ENCODE measurements around the gene ALDOC. TPM values are rescaled to one million over a fixed set of nuclear protein-coding genes. Genes with fewer than 3 reads are reported as not detected.
A peak's percentile ranks its signal among the peaks of the same experiment; 100 is the strongest.

Gene ALDOC
- total RNA-seq, 1 donor from 2014 or later = 10.3 TPM

GRCh38 chr17:28597606-28598383 lies 21.1 kb upstream of the ALDOC start:
- no peaks in the 10 kb centered on the region for H3K27me3 Mint-ChIP-seq (ENCODE audit: low read depth, unreplicated experiment)
- Histone ChIP-seq H3K36me3 (ENCODE audit: insufficient read depth, low read length) (peaks cover 4% of the 10 kb centered on the region), H3K27me3 (ENCODE audit: insufficient read depth, low read length) (no peaks in the 10 kb centered on the region), H4K20me1 (ENCODE audit: insufficient read depth, low read length) (no peaks in the 10 kb centered on the region), H3K4me1 (ENCODE audit: insufficient read depth, low read length) (peaks cover 9% of the 10 kb centered on the region), H3K4me3 (ENCODE audit: insufficient read depth, low read depth, low read length) (peak overlapping the region; percentile 83), H3K79me2 (ENCODE audit: insufficient read depth, low read length) (peaks cover 28% of the 10 kb centered on the region), H3K9ac (ENCODE audit: low read length) (peak overlapping the region; percentile 91), H3K4me2 (ENCODE audit: low read length) (peak overlapping the region; percentile 92), H3K27ac (ENCODE audit: low read depth, low read length) (no peak overlapping the region), H3K9me3 (ENCODE audit: insufficient read depth, low read depth, low read length) (no peaks in the 10 kb centered on the region), H2AFZ (ENCODE audit: low read depth, low read length) (peak overlapping the region; percentile 88)
- H3K27ac Mint-ChIP-seq (ENCODE audit: unreplicated experiment) = no peak overlapping the region
- no peaks in the 10 kb centered on the region for H3K36me3 Mint-ChIP-seq (ENCODE audit: low read depth, unreplicated experiment)
- TF ChIP-seq, protein P1, sequence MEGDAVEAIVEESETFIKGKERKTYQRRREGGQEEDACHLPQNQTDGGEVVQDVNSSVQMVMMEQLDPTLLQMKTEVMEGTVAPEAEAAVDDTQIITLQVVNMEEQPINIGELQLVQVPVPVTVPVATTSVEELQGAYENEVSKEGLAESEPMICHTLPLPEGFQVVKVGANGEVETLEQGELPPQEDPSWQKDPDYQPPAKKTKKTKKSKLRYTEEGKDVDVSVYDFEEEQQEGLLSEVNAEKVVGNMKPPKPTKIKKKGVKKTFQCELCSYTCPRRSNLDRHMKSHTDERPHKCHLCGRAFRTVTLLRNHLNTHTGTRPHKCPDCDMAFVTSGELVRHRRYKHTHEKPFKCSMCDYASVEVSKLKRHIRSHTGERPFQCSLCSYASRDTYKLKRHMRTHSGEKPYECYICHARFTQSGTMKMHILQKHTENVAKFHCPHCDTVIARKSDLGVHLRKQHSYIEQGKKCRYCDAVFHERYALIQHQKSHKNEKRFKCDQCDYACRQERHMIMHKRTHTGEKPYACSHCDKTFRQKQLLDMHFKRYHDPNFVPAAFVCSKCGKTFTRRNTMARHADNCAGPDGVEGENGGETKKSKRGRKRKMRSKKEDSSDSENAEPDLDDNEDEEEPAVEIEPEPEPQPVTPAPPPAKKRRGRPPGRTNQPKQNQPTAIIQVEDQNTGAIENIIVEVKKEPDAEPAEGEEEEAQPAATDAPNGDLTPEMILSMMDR (IDR thresholded peaks at IDR 0.05; ENCODE audit: insufficient read depth, low read depth, low read length) = no peak
- no peak for TF ChIP-seq EZH2 (IDR thresholded peaks at IDR 0.05; ENCODE audit: insufficient read depth, low read length)
- FAIRE-seq = no peak
- DNase-seq (ENCODE audit: low read depth) = no peak
- H3K4me3 Mint-ChIP-seq (ENCODE audit: unreplicated experiment) = peak overlapping the region; percentile 89
- peaks cover 4% of the 10 kb centered on the region for H3K4me1 Mint-ChIP-seq (ENCODE audit: low read depth, unreplicated experiment)
- H3K9me3 Mint-ChIP-seq (ENCODE audit: unreplicated experiment) = no peaks in the 10 kb centered on the region

GRCh38 chr17:28592260-28592659 lies 15.6 kb upstream of the ALDOC start:
- no peaks in the 10 kb centered on the region for H3K27me3 ChIP-seq (ENCODE audit: insufficient read depth, low read length)
- Mint-ChIP-seq H3K4me3 (ENCODE audit: unreplicated experiment) (no peak overlapping the region), H3K4me1 (ENCODE audit: low read depth, unreplicated experiment) (no peaks in the 10 kb centered on the region), H3K27ac (ENCODE audit: unreplicated experiment) (no peak overlapping the region), H3K36me3 (ENCODE audit: low read depth, unreplicated experiment) (peaks cover 5% of the 10 kb centered on the region), H3K9me3 (ENCODE audit: unreplicated experiment) (no peaks in the 10 kb centered on the region), H3K27me3 (ENCODE audit: low read depth, unreplicated experiment) (no peaks in the 10 kb centered on the region)
- peaks cover 21% of the 10 kb centered on the region for H3K79me2 ChIP-seq (ENCODE audit: insufficient read depth, low read length)
- H3K4me3 ChIP-seq (ENCODE audit: insufficient read depth, low read depth, low read length) = no peak overlapping the region
- H2AFZ ChIP-seq (ENCODE audit: low read depth, low read length) = no peak overlapping the region
- no peak overlapping the region for H3K9ac ChIP-seq (ENCODE audit: low read length)
- DNase-seq (ENCODE audit: low read depth) = no peak
- TF ChIP-seq, protein P1 (IDR thresholded peaks at IDR 0.05; ENCODE audit: insufficient read depth, low read depth, low read length) = no peak
- TF ChIP-seq EZH2 (IDR thresholded peaks at IDR 0.05; ENCODE audit: insufficient read depth, low read length) = no peak
- H4K20me1 ChIP-seq (ENCODE audit: insufficient read depth, low read length) = no peaks in the 10 kb centered on the region
- no peaks in the 10 kb centered on the region for H3K4me1 ChIP-seq (ENCODE audit: insufficient read depth, low read length)
- peaks cover 22% of the 10 kb centered on the region for H3K36me3 ChIP-seq (ENCODE audit: insufficient read depth, low read length)
- no peaks in the 10 kb centered on the region for H3K9me3 ChIP-seq (ENCODE audit: insufficient read depth, low read depth, low read length)
- no peak overlapping the region for H3K27ac ChIP-seq (ENCODE audit: low read depth, low read length)
- no peak overlapping the region for H3K4me2 ChIP-seq (ENCODE audit: low read length)
- FAIRE-seq = no peak

- H3K27me3 ChIP-seq (ENCODE audit: insufficient read depth, low read length) = no peaks in the 10 kb centered on the region
- H3K9me3 Mint-ChIP-seq (ENCODE audit: unreplicated experiment) = no peaks in the 10 kb centered on the region
- no peak for DNase-seq (ENCODE audit: low read depth)
- peaks cover 5% of the 10 kb centered on the region for H3K27me3 Mint-ChIP-seq (ENCODE audit: low read depth, unreplicated experiment)
- H2AFZ ChIP-seq (ENCODE audit: low read depth, low read length) = no peak overlapping the region
- no peak overlapping the region for H3K27ac ChIP-seq (ENCODE audit: low read depth, low read length)
- H3K9me3 ChIP-seq (ENCODE audit: insufficient read depth, low read depth, low read length) = no peaks in the 10 kb centered on the region
- H3K27ac Mint-ChIP-seq (ENCODE audit: unreplicated experiment) = no peak overlapping the region
- no peak overlapping the region for H3K4me2 ChIP-seq (ENCODE audit: low read length)
- TF ChIP-seq, protein P1 (IDR thresholded peaks at IDR 0.05; ENCODE audit: insufficient read depth, low read depth, low read length) = no peak
- TF ChIP-seq EZH2 (IDR thresholded peaks at IDR 0.05; ENCODE audit: insufficient read depth, low read length) = no peak
- no peak overlapping the region for H3K4me3 ChIP-seq (ENCODE audit: insufficient read depth, low read depth, low read length)
- H3K4me3 Mint-ChIP-seq (ENCODE audit: unreplicated experiment) = no peak overlapping the region
- no peak overlapping the region for H3K9ac ChIP-seq (ENCODE audit: low read length)
- no peaks in the 10 kb centered on the region for H4K20me1 ChIP-seq (ENCODE audit: insufficient read depth, low read length)
- H3K36me3 ChIP-seq (ENCODE audit: insufficient read depth, low read length) = peaks cover 44% of the 10 kb centered on the region
- H3K4me1 Mint-ChIP-seq (ENCODE audit: low read depth, unreplicated experiment) = no peaks in the 10 kb centered on the region
- peaks cover 19% of the 10 kb centered on the region for H3K36me3 Mint-ChIP-seq (ENCODE audit: low read depth, unreplicated experiment)
- H3K4me1 ChIP-seq (ENCODE audit: insufficient read depth, low read length) = no peaks in the 10 kb centered on the region
- H3K79me2 ChIP-seq (ENCODE audit: insufficient read depth, low read length) = no peaks in the 10 kb centered on the region
- FAIRE-seq = no peak
Measured at GRCh38 chr17:28585851-28586250, 9.2 kb upstream of the ALDOC start.

Data from astrocyte (in vitro differentiated cells and primary cell).